HEK293 (cell line): ENCODE results near the gene HMX1.

Experiments used
- CTCF ChIA-PET: fragments of 350-600 bp; formaldehyde crosslinking; extraction: SDS; loops from one replicate; lab custom pipeline; 2021; ENCODE audit warnings: antibody characterized with exemption; lab: Yijun Ruan, JAX
- POLR2A ChIA-PET: fragments of 300-600 bp; formaldehyde crosslinking; extraction: SDS; loops from one replicate; lab custom pipeline; 2020; ENCODE audit warnings: antibody characterized with exemption, inconsistent platforms; lab: Yijun Ruan, JAX
- H3K27ac ChIP-seq: fragments of 200-500 bp; sonication (Bioruptor generic); 2 replicates; pipeline ENCODE4 v1.5.1; 2014; ENCODE audit warnings: low read depth, low read length, control low read depth, inconsistent platforms; ENCODE audit errors: extremely low read depth
- H3K36me3 ChIP-seq, 2 experiments: fragments of 200-500 bp in 1 of 2; sonication (Bioruptor generic) in 1 of 2; 1 replicate in 1 of 2; 2 replicates in 1 of 2; pipeline ENCODE4 v1.5.1; 2014 to 2017; ENCODE audit warnings: inconsistent platforms in 2 of 2, low read length in 2 of 2; ENCODE audit not compliant: control insufficient read depth in 2 of 2, insufficient read depth in 1 of 2
- H3K4me1 ChIP-seq: fragments of 200-500 bp; sonication (Bioruptor generic); 2 replicates; pipeline ENCODE4 v1.5.1; 2014; ENCODE audit warnings: mild to moderate bottlenecking, low read length, inconsistent platforms; ENCODE audit not compliant: control insufficient read depth, insufficient read depth
- H3K4me3 ChIP-seq: 2 replicates; pipeline ENCODE4 v1.5.1; 2011; ENCODE audit warnings: low read depth, mild to moderate bottlenecking, control low read depth, low read length, moderate library complexity
- H3K9me3 ChIP-seq: fragments of 200-500 bp; sonication (Bioruptor generic); 2 replicates; pipeline ENCODE4 v1.5.1; 2014; ENCODE audit warnings: low read depth, low read length, inconsistent platforms; ENCODE audit not compliant: control insufficient read depth, insufficient read depth
- GFI1B ChIP-seq: fragments of 450-650 bp; formaldehyde crosslinking; IDR thresholded peaks from 2 replicates; pipeline ENCODE4 v1.5.1; 2016; ENCODE audit warnings: missing biosample characterization, missing genetic modification characterization
- GLIS1 ChIP-seq: fragments of 450-650 bp; formaldehyde crosslinking; IDR thresholded peaks from 2 replicates; pipeline ENCODE4 v1.5.1; 2016; ENCODE audit warnings: missing biosample characterization, missing genetic modification characterization
- KLF8 ChIP-seq: fragments of 450-650 bp; formaldehyde crosslinking; IDR thresholded peaks from 2 replicates; pipeline ENCODE4 v1.5.1; 2016; ENCODE audit warnings: missing biosample characterization, missing genetic modification characterization
- PRDM6 ChIP-seq: fragments of 450-650 bp; formaldehyde crosslinking; IDR thresholded peaks from 2 replicates; pipeline ENCODE4 v1.5.1; 2017; ENCODE audit warnings: missing biosample characterization, missing genetic modification characterization
- ZIC2 ChIP-seq: fragments of 450-650 bp; formaldehyde crosslinking; IDR thresholded peaks from 2 replicates; pipeline ENCODE4 v1.5.1; 2016; ENCODE audit warnings: missing biosample characterization, missing genetic modification characterization
- ZNF121 ChIP-seq: fragments of 450-650 bp; formaldehyde crosslinking; IDR thresholded peaks from 2 replicates; pipeline ENCODE4 v1.5.1; 2016; ENCODE audit warnings: missing biosample characterization, missing genetic modification characterization
- ZNF24 ChIP-seq: fragments of 450-650 bp; formaldehyde crosslinking; IDR thresholded peaks from 2 replicates; pipeline ENCODE4 v1.5.1; 2016; ENCODE audit warnings: missing biosample characterization, missing genetic modification characterization
- ZNF37A ChIP-seq: fragments of 450-650 bp; IDR thresholded peaks from 2 replicates; pipeline ENCODE4 v1.5.1; 2018; ENCODE audit warnings: missing biosample characterization, missing genetic modification characterization
- ZNF391 ChIP-seq: fragments of 450-650 bp; formaldehyde crosslinking; IDR thresholded peaks from 2 replicates; pipeline ENCODE4 v1.5.1; 2016; ENCODE audit warnings: low read depth, missing biosample characterization, missing genetic modification characterization, borderline replicate concordance
- ZNF404 ChIP-seq: fragments of 450-650 bp; formaldehyde crosslinking; IDR thresholded peaks from 2 replicates; pipeline ENCODE4 v1.5.1; 2017; ENCODE audit warnings: missing biosample characterization, missing genetic modification characterization
- ZNF449 ChIP-seq: fragments of 450-650 bp; formaldehyde crosslinking; IDR thresholded peaks from 2 replicates; pipeline ENCODE4 v1.5.1; 2017; ENCODE audit warnings: missing biosample characterization, mild to moderate bottlenecking, missing genetic modification characterization, moderate library complexity
- ZNF785 ChIP-seq: fragments of 450-650 bp; formaldehyde crosslinking; IDR thresholded peaks from 2 replicates; pipeline ENCODE4 v1.5.1; 2016; ENCODE audit warnings: missing biosample characterization, missing genetic modification characterization

Gene HMX1

GRCh38 chr4:8916906-8917305, 45.3 kb upstream of the HMX1 start:
- Histone ChIP-seq H3K4me1 (no peaks in the 10 kb centered on the region), H3K4me3 (no peak overlapping the region), H3K9me3 (no peaks in the 10 kb centered on the region), H3K27ac (no peak overlapping the region), H3K36me3 (no peaks in the 10 kb centered on the region)
- POLR2A ChIA-PET, result interaction anchor here (0.9 kb wide), 1 partner anchor 228 kb away, joined by 3 read pairs; no protein-coding TSS in a partner anchor
- CTCF ChIA-PET, result interaction anchor here (0.6 to 2.1 kb wide), 7 partner anchors 8 to 317 kb away, joined by 3 to 17 read pairs (median 7); no protein-coding TSS in a partner anchor
- TF ChIP-seq ZNF24 (tag by site-specific recombination) (peak; percentile 88), ZNF785 (no peak)

GRCh38 chr4:8916351-8916885, 44.8 kb upstream of the HMX1 start:
- H3K36me3 ChIP-seq, result no peaks in the 10 kb centered on the region
- TF ChIP-seq ZNF404 (no peak), ZIC2 (peak; percentile 13; the same call in 1 of the 2 replicates), ZNF391 (tag by site-specific recombination) (no peak), ZNF449 (tag by site-specific recombination) (peak; percentile 82), GLIS1 (tag by site-specific recombination) (peak; percentile 33; the same call in 1 of the 2 replicates), KLF8 (tag by site-specific recombination) (no peak)
- TF ChIP-seq, all 188 proteins: peak for 3
- POLR2A ChIA-PET, result interaction anchor here (0.9 kb wide), 1 partner anchor 228 kb away, joined by 3 read pairs; no protein-coding TSS in a partner anchor
- no peaks in the 10 kb centered on the region for H3K9me3 ChIP-seq
- CTCF ChIA-PET, result interaction anchor here (1.9 to 2.1 kb wide), 2 partner anchors 7 to 229 kb away, joined by 13 to 17 read pairs; no protein-coding TSS in a partner anchor
- no peak overlapping the region for H3K4me3 ChIP-seq
- no peaks in the 10 kb centered on the region for H3K4me1 ChIP-seq
- no peak overlapping the region for H3K27ac ChIP-seq

- TF ChIP-seq ZNF37A (tag by site-specific recombination), result no peak
- TF ChIP-seq PRDM6, result no peak
- no peak for TF ChIP-seq GFI1B
Measured at GRCh38 chr4:8915201-8916200, 43.9 kb upstream of the HMX1 start.

GRCh38 chr4:8914461-8915171, 43.0 kb upstream of the HMX1 start:
- TF ChIP-seq GLIS1 (tag by site-specific recombination) (0 out of 2 replicates have a peak, but pooled peaks have one; percentile 15), ZNF121 (tag by site-specific recombination) (no peak)
- TF ChIP-seq, all 188 proteins: peak for 1
- no peak overlapping the region for H3K4me3 ChIP-seq
- ChIA-PET POLR2A (no interaction called here), CTCF (interaction anchor here (1.0 kb wide), 1 partner anchor 226 kb away, joined by 4 read pairs; no protein-coding TSS in a partner anchor)
- no peak overlapping the region for H3K27ac ChIP-seq
- H3K36me3 ChIP-seq, result no peaks in the 10 kb centered on the region
- no peaks in the 10 kb centered on the region for H3K4me1 ChIP-seq
- H3K9me3 ChIP-seq, result no peaks in the 10 kb centered on the region

More at GRCh38 chr4:8915201-8916200, 43.9 kb upstream of the HMX1 start:
- Histone ChIP-seq H3K4me1 (no peaks in the 10 kb centered on the region), H3K4me3 (no peak overlapping the region), H3K36me3 (no peaks in the 10 kb centered on the region), H3K27ac (no peak overlapping the region), H3K9me3 (no peaks in the 10 kb centered on the region)
- POLR2A ChIA-PET, result no interaction called here
- CTCF ChIA-PET, result interaction anchor here (1.0 kb wide), 2 partner anchors 227 to 308 kb away, joined by 4 to 8 read pairs; no protein-coding TSS in a partner anchor
